ENCODE data around the gene EIF4B. TPM values are rescaled to one million over a fixed set of nuclear protein-coding genes. Genes with fewer than 3 reads are reported as not detected.

The EIF4B gene
- total and polyA plus RNA-seq, 2 of the 8 experiments (the other 6 are each of a cell fraction or from before 2014, with no cell fraction given), result 269 to 816 TPM

GRCh38 chr12:53055471-53056266 is 49.4 kb downstream of the EIF4B start:
- H2AFZ ChIP-seq (ENCODE audit: low read length), result no peak overlapping the region
- no peak overlapping the region for H3K4ac ChIP-seq (replicated peaks; ENCODE audit: insufficient read length, low read depth, low read length)
- H4K20me1 ChIP-seq (replicated peaks in 1 of 2; ENCODE audit: control insufficient read depth in 1 of 2, insufficient read depth in 2 of 2, low read length in 2 of 2), result peaks cover 12 to 15% of the 10 kb centered on the region in 2 experiments
- H3K56ac ChIP-seq (replicated peaks; ENCODE audit: insufficient read length, low read depth, low read length), result no peak overlapping the region
- H2BK5ac ChIP-seq (ENCODE audit: low read depth, low read length), result no peak overlapping the region
- H3K4me2 ChIP-seq (ENCODE audit: insufficient read depth in 1 of 2, low read depth in 2 of 2, low read length in 2 of 2), result no peak overlapping the region
- no peak overlapping the region for H3K23ac ChIP-seq (ENCODE audit: insufficient read length)
- no peak overlapping the region for H3K27ac ChIP-seq (ENCODE audit: low read depth, low read length)
- no peak for DNase-seq (ENCODE audit: low read depth in 1 of 2, low spot score in 2 of 2)
- H2BK20ac ChIP-seq (ENCODE audit: low read length), result no peak overlapping the region
- H2BK12ac ChIP-seq (ENCODE audit: low read depth, low read length), result peak overlapping the region; percentile 70; the same call in 1 of the 2 replicates
- H2BK120ac ChIP-seq (replicated peaks; ENCODE audit: low read depth, low read length), result no peak overlapping the region
- no peak overlapping the region for H3K9ac ChIP-seq (replicated peaks in 1 of 4; ENCODE audit: extremely low read depth in 1 of 4, low read depth in 3 of 4, low read length in 3 of 4)
- no peak overlapping the region for H3K18ac ChIP-seq (ENCODE audit: extremely low read depth, low read length)
- peaks cover 8% of the 10 kb centered on the region for H3K23me2 ChIP-seq (ENCODE audit: low read depth, low read length)
- H4K8ac ChIP-seq (ENCODE audit: extremely low read depth, insufficient read depth, low read length), result no peak overlapping the region
- WGBS, 2 experiments (ENCODE audit: extremely low coverage in 1 of 2, insufficient coverage in 1 of 2, insufficient read length in 1 of 2, insufficient replicate concordance in 2 of 2, low coverage in 1 of 2, low lambda C conversion rate in 2 of 2, missing lambda C conversion rate in 1 of 2), result 82% methylated on average over 15 of the region's 15 CpGs; no CpG with 5 or more reads in 1 of the 2 experiments
- no peak overlapping the region for H4K5ac ChIP-seq (ENCODE audit: insufficient read length, low read depth, low read length)
- peaks cover 8% of the 10 kb centered on the region; the same call in 1 of the 2 replicates for H3K79me1 ChIP-seq (ENCODE audit: low read depth, low read length)
- H3K79me2 ChIP-seq (ENCODE audit: control insufficient read depth in 1 of 2, insufficient read depth in 2 of 2, low read length in 2 of 2), result no peaks in the 10 kb centered on the region
- H3K14ac ChIP-seq (ENCODE audit: insufficient read length), result no peak overlapping the region
- POLR2A ChIA-PET (ENCODE audit: partially characterized antibody), result interaction anchor here (0.5 to 35.6 kb wide), 5 partner anchors 11 to 254 kb away, joined by 3 to 711 read pairs (median 16); partner anchors contain the start of gene EIF4B
- FAIRE-seq, result no peak
- H3K27me3 ChIP-seq (replicated peaks in 1 of 4; ENCODE audit: control insufficient read depth in 3 of 4, extremely low read depth in 1 of 4, insufficient read depth in 3 of 4, low read length in 3 of 4), result peaks cover 0 to 12% (median 4%) of the 10 kb centered on the region in 4 experiments; a peak in 4 of 7 replicates
- H2AK5ac ChIP-seq (ENCODE audit: low read depth, low read length), result peak overlapping the region; percentile 89; the same call in 1 of the 2 replicates
- peaks cover 4 to 17% (median 10%) of the 10 kb centered on the region in 4 experiments for H3K4me1 ChIP-seq (replicated peaks in 1 of 4; ENCODE audit: control insufficient read depth in 3 of 4, insufficient read depth in 4 of 4, low read length in 3 of 4)
- H3K4me3 ChIP-seq (ENCODE audit: extremely low read depth in 1 of 4, insufficient read depth in 2 of 4, low read depth in 3 of 4, low read length in 4 of 4), result no peak overlapping the region
- peaks cover 0 to 5% (median 0%) of the 10 kb centered on the region in 4 experiments; a peak in 1 of 8 replicates for H3K36me3 ChIP-seq (ENCODE audit: control insufficient read depth in 2 of 4, insufficient read depth in 4 of 4, low read length in 3 of 4)
- no peak overlapping the region; the same call in 1 of the 2 replicates for H2BK15ac ChIP-seq (ENCODE audit: low read length)
- CTCF ChIA-PET (ENCODE audit: partially characterized antibody), result interaction anchor here (0.6 to 15.7 kb wide), 11 partner anchors 7 to 290 kb away, joined by 3 to 258 read pairs (median 10); partner anchors contain the start of genes IGFBP6 and TNS2
- no peaks in the 10 kb centered on the region for H3K9me3 ChIP-seq (ENCODE audit: insufficient read depth in 2 of 2, low read depth in 1 of 2, low read length in 1 of 2)
- no peak overlapping the region for H4K91ac ChIP-seq (replicated peaks; ENCODE audit: insufficient read length, low read length)
- TF ChIP-seq RAD21 (IDR thresholded peaks at IDR 0.05 in 1 of 2, conservative IDR thresholded peaks at IDR 0.05 in 1 of 2; ENCODE audit: low read depth in 2 of 2, low read length in 2 of 2) (no peak), SIRT6 (IDR thresholded peaks at IDR 0.05; ENCODE audit: low read length) (no peak), SP1 (IDR thresholded peaks at IDR 0.05; ENCODE audit: low read depth, low read length) (no peak), TAF1 (IDR thresholded peaks at IDR 0.05; ENCODE audit: low read depth, low read length) (no peak), SP2 (IDR thresholded peaks at IDR 0.05; ENCODE audit: low read length) (no peak)
